Gastroesophageal sphincter (tissue), 4 donors: Measurements from ENCODE around the gene LSM14A. TPM values are rescaled to one million over a fixed set of nuclear protein-coding genes. Genes with fewer than 3 reads are reported as not detected.

Source experiments
- ATAC-seq: fragments of 150-250 bp; one replicate; pipeline ENCODE4 v1.9.1; 2016; ENCODE audit warnings: mild to moderate bottlenecking, moderate library complexity
- H3K27ac ChIP-seq, 4 donors: fragments of 200-600 bp; sonication (generic) in 3 of 4; 1 replicate in 3 of 4; 2 replicates in 1 of 4; pipeline ENCODE4 v1.5.1; 2016 to 2019
- H3K27me3 ChIP-seq: fragments of 200-600 bp; sonication (generic); one replicate; pipeline ENCODE4 v1.5.1; 2019
- H3K36me3 ChIP-seq, 2 donors: fragments of 200-600 bp; sonication (generic); one replicate each; pipeline ENCODE4 v1.5.1; 2019; ENCODE audit warnings: control low read depth in 1 of 2
- H3K4me1 ChIP-seq, 3 donors: fragments of 200-600 bp; sonication (generic); 1 replicate in 2 of 3; 2 replicates in 1 of 3; pipeline ENCODE4 v1.5.1; 2016 to 2019; ENCODE audit warnings: control low read depth in 2 of 3
- H3K4me3 ChIP-seq, 2 donors: fragments of 200-600 bp; sonication (generic); one replicate each; pipeline ENCODE4 v1.5.1; 2019; ENCODE audit warnings: mild to moderate bottlenecking in 1 of 2, moderate library complexity in 1 of 2
- H3K9me3 ChIP-seq, 3 donors: fragments of 200-600 bp; sonication (generic); one replicate each; pipeline ENCODE4 v1.5.1; 2017 to 2019; ENCODE audit warnings: control low read depth in 2 of 3
- CTCF ChIP-seq, 4 experiments: fragments of 200-600 bp in 2 of 4; fragments of 450-650 bp in 2 of 4; sonication (generic) in 1 of 4; IDR thresholded peaks; one replicate each; pipeline ENCODE4 v1.5.1; 2017 to 2019; ENCODE audit warnings: antibody characterized with exemption in 4 of 4, mild to moderate bottlenecking in 2 of 4, moderate library complexity in 2 of 4
- EP300 ChIP-seq: sonication (generic); formaldehyde crosslinking; IDR thresholded peaks from one replicate; pipeline ENCODE4 v1.6.1; 2017; ENCODE audit warnings: antibody characterized with exemption, mild to moderate bottlenecking
- POLR2A ChIP-seq, 2 donors: fragments of 450-650 bp; IDR thresholded peaks; one replicate each; pipeline ENCODE4 v1.6.1; 2017; ENCODE audit warnings: antibody characterized with exemption in 2 of 2, mild to moderate bottlenecking in 2 of 2, moderate library complexity in 1 of 2
- POLR2AphosphoS5 ChIP-seq: sonication (generic); formaldehyde crosslinking; IDR thresholded peaks from one replicate; pipeline ENCODE4 v1.6.1; 2017; ENCODE audit warnings: antibody characterized with exemption
- WGBS, 2 donors: methylation state at CpG; one replicate each; pipeline ENCODE4 v1.1.5; 2018; ENCODE audit warnings: low coverage in 1 of 2; 5-methylcytosine and 5-hydroxymethylcytosine counted together
- total RNA-seq, 4 donors: library from RNA; depleted of rRNA; stranded (reverse); fragments of >200 nt; gene quantifications; one replicate each; pipeline ENCODE4 v1.1.0, GENCODE V29; 2016

LSM14A gene
- total RNA-seq, 4 donors from 2014 or later: 106 to 141 (median 128) TPM

GRCh38 chr19:34269489-34269888, 97.2 kb downstream of the LSM14A start:
- peak overlapping the region in 3 of 4 donors; percentile 62 to 74 (median 69) for H3K27ac ChIP-seq
- ATAC-seq: no peak
- 40 to 71% methylated on average over 1 to 2 of the region's 2 CpGs for WGBS, 2 donors

GRCh38 chr19:34269968-34270621, 97.8 kb downstream of the LSM14A start:
- Histone ChIP-seq H3K4me3 (no peak overlapping the region), H3K36me3 (no peaks in the 10 kb centered on the region)

More at GRCh38 chr19:34269489-34269888, 97.2 kb downstream of the LSM14A start:
- H3K4me1 ChIP-seq: peaks cover 0 to 45% (median 5%) of the 10 kb centered on the region in 3 donors
- no peaks in the 10 kb centered on the region for H3K9me3 ChIP-seq
- no peaks in the 10 kb centered on the region for H3K36me3 ChIP-seq
- no peak overlapping the region for H3K4me3 ChIP-seq
- H3K27me3 ChIP-seq: no peaks in the 10 kb centered on the region
- no peak for TF ChIP-seq POLR2A (IDR thresholded peaks at IDR 0.05)
- no peak for TF ChIP-seq POLR2AphosphoS5
- TF ChIP-seq CTCF (IDR thresholded peaks at IDR 0.05): no peak
- no peak for TF ChIP-seq EP300

GRCh38 chr19:34273121-34273520, 100.8 kb downstream of the LSM14A start:
- no peak overlapping the region for H3K4me3 ChIP-seq
- no peak for ATAC-seq
- no peaks in the 10 kb centered on the region for H3K36me3 ChIP-seq
- H3K27ac ChIP-seq: no peak overlapping the region
- H3K9me3 ChIP-seq: no peaks in the 10 kb centered on the region
- 72 to 89% methylated on average over 3 to 4 of the region's 4 CpGs for WGBS, 2 donors
- TF ChIP-seq POLR2AphosphoS5 (no peak), CTCF (IDR thresholded peaks at IDR 0.05) (no peak), EP300 (no peak), POLR2A (IDR thresholded peaks at IDR 0.05) (no peak)
- H3K4me1 ChIP-seq: peaks cover 0 to 55% (median 5%) of the 10 kb centered on the region in 3 donors
- no peaks in the 10 kb centered on the region for H3K27me3 ChIP-seq

More at GRCh38 chr19:34269968-34270621, 97.8 kb downstream of the LSM14A start:
- Histone ChIP-seq H3K9me3 (no peaks in the 10 kb centered on the region), H3K4me1 (peaks cover 0 to 45% (median 5%) of the 10 kb centered on the region in 3 donors), H3K27me3 (no peaks in the 10 kb centered on the region), H3K27ac (peak overlapping the region in 3 of 4 donors; percentile 62 to 74 (median 69))
- 63% methylated on average over 5 of the region's 5 CpGs; no CpG with 5 or more reads in 1 of the 2 donors for WGBS, 2 donors
- TF ChIP-seq POLR2AphosphoS5 (no peak), EP300 (no peak), POLR2A (IDR thresholded peaks at IDR 0.05) (no peak), CTCF (IDR thresholded peaks at IDR 0.05) (no peak)
- ATAC-seq: peak; percentile 85

GRCh38 chr19:34274284-34274826, 102.1 kb downstream of the LSM14A start:
- H3K36me3 ChIP-seq: no peaks in the 10 kb centered on the region
- H3K27me3 ChIP-seq: no peaks in the 10 kb centered on the region
- peak overlapping the region in 2 of 4 donors; percentile 21 to 54 for H3K27ac ChIP-seq
- no peak for TF ChIP-seq POLR2AphosphoS5
- no peak for TF ChIP-seq EP300
- TF ChIP-seq POLR2A (IDR thresholded peaks at IDR 0.05): no peak
- no peak for TF ChIP-seq CTCF (IDR thresholded peaks at IDR 0.05)
- no peaks in the 10 kb centered on the region for H3K9me3 ChIP-seq
- WGBS, 2 donors: 69 to 76% methylated on average over 7 of the region's 7 CpGs
- ATAC-seq: no peak
- no peak overlapping the region for H3K4me3 ChIP-seq
- H3K4me1 ChIP-seq: peaks cover 0 to 44% (median 5%) of the 10 kb centered on the region in 3 donors
